ENCODE data around the gene PCDHGA11.
"Not testable (repeated sequence)": the region's sequence is repeated elsewhere in the genome, so short reads cannot be mapped to it uniquely, and the experiment has no call there.

PCDHGA11 gene

DNA sequence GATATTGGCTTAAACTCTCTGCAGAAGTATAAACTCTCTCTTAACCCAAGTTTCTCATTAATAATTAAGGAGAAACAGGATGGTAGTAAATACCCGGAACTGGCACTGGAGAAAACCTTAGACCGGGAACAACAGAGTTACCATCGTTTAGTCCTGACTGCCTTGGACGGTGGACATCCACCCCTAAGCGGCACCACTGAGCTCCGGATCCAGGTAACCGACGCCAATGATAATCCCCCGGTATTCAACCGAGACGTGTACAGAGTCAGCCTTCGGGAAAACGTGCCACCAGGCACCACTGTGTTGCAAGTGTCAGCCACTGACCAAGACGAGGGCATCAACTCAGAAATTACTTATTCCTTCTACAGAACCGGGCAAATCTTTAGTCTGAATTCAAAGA is 22.2 kb upstream of the PCDHGA11 start:
- DNase-seq (ENCODE audit: low spot score), result no peak

DNA sequence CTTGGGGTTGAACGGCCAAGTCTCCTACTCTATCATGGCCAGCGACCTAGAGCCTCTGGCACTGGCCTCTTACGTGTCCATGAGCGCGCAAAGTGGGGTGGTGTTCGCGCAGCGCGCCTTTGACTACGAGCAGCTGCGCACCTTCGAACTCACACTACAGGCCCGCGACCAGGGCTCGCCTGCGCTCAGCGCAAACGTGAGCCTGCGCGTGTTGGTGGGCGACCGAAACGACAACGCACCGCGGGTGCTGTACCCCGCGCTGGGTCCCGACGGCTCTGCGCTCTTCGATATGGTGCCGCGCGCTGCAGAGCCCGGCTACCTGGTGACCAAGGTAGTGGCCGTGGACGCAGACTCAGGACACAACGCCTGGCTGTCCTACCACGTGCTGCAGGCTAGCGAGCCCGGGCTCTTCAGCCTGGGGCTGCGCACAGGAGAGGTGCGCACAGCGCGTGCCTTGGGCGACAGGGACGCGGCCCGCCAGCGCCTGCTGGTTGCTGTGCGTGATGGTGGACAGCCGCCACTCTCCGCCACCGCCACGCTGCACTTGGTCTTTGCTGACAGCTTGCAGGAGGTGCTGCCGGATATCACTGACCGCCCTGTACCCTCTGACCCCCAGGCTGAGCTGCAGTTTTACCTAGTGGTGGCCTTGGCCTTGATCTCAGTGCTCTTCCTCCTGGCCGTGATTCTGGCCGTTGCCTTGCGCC is 21.1 kb upstream of the PCDHGA11 start:
- DNase-seq (ENCODE audit: low spot score), result no peak

DNA sequence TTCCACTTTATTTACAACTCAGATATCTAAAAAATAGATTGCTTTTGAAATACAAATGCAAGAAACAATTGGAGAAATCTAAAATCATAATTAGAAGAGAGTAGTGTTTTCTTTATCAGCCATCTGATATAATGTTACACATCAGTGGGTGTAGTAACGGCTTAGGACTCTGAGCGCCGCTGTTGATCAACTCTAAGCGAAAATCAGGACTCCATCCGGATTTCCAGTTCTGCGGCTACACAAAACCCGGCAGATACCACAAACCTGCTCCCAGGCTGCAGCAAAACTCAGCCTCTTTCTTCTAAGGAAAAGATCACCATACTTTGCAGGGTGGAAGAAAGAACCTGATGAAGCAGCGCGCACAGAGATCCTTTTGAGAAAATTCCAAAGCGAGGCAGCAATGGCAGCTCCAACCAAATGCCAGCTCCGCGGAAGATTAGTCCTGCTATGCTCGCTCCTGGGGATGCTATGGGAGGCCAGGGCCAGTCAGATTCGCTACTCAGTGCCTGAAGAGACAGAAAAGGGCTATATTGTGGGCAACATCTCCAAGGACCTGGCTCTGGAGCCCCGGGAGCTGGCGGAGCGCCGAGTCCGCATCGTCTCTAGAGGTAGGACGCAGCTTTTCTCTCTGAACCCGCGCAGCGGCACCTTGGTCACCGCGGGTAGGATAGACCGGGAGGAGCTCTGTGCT is 18.2 kb upstream of the PCDHGA11 start, which contains the start of gene PCDHGA9:
Gene PCDHGA9 (plus strand): TSS at position 226 of the 691 bp plus-strand sequence. CDS start 175 bp downstream, at position 401.
- DNase-seq (ENCODE audit: low spot score), result peak; percentile 70

DNA sequence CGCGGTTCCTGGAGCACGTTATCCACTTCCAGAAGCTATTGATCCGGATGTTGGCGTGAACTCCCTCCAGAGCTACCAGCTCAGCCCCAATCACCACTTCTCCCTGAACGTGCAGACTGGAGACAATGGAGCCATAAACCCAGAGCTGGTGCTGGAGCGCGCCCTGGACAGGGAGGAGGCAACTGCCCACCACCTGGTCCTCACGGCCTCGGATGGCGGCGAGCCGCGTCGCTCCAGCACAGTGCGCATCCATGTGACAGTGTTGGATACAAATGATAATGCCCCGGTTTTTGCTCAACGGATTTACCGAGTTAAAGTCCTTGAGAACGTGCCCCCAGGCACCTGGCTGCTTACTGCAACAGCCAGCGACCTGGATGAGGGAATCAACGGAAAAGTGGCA is 17.5 kb upstream of the PCDHGA11 start:
- DNase-seq (ENCODE audit: low spot score), result no peak

DNA sequence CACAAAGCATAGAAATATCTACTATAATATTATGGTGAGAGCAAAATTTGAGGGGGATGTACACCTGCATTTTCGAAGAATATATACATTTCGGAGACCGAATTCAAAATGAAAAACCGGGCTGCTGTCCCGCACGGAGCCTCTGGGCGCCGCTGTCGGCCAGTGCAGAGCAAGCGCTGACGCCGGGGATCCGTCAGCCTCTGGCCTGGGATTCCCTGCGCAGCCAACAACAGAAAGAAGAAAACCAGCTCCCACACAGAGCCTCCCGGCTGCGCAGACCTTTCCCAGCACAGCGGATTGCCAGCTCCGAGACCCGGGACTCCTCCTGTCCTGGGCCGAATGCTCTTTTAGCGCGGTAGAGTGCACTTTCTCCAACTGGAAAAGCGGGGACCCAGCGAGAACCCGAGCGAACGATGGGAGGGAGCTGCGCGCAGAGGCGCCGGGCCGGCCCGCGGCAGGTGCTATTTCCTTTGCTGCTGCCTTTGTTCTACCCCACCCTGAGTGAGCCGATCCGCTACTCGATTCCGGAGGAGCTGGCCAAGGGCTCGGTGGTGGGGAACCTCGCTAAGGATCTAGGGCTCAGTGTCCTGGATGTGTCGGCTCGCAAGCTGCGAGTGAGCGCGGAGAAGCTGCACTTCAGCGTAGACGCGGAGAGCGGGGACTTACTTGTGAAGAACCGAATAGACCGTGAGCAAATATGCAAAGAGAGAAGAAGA is 12.9 kb upstream of the PCDHGA11 start, which contains the start of gene PCDHGB6:
Gene PCDHGB6 (plus strand): TSS at position 232 of the 716 bp plus-strand sequence. CDS start 182 bp downstream, at position 414.
- DNase-seq (ENCODE audit: low spot score), result not testable (repeated sequence)

DNA sequence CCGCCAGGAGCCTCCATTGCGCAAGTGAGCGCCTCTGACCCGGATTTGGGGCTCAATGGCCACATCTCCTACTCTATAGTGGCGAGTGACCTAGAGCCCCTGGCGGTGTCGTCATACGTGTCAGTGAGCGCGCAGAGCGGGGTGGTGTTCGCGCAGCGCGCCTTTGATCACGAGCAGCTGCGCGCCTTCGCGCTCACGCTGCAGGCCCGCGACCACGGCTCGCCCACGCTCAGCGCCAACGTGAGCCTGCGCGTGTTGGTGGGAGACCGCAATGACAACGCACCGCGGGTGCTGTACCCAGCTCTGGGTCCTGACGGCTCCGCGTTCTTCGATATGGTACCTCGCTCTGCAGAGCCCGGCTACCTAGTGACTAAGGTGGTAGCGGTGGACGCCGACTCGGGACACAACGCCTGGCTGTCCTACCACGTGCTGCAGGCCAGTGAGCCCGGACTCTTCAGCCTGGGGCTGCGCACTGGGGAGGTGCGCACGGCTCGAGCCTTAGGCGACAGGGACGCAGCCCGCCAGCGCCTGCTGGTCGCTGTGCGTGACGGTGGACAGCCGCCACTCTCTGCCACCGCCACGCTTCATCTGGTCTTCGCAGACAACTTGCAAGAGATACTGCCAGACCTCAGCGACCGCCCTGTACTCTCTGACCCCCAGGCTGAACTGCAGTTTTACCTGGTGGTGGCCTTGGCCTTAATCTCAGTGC is 11.1 kb upstream of the PCDHGA11 start:
- no peak for DNase-seq (ENCODE audit: low spot score)

DNA sequence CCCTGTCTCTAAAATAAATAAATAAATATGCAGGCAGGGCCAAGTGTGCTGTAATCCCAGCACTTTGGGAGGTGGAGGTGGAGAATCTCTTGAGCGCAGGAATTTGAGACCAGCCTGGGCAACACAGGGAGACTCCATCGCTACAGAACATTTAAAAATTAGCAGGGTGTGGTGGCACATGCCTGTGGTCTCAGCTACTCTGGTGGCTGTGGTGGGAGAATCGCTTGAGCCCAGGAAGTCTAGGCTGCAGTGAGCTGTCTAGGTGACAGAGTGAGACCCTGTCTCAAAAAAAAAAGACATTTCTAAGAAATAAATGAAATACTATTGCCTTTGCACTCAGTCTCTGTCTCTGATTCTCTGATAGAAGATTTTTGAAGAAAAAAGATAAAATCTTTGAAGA is 9.3 kb upstream of the PCDHGA11 start:
- no peak for DNase-seq (ENCODE audit: low spot score)

DNA sequence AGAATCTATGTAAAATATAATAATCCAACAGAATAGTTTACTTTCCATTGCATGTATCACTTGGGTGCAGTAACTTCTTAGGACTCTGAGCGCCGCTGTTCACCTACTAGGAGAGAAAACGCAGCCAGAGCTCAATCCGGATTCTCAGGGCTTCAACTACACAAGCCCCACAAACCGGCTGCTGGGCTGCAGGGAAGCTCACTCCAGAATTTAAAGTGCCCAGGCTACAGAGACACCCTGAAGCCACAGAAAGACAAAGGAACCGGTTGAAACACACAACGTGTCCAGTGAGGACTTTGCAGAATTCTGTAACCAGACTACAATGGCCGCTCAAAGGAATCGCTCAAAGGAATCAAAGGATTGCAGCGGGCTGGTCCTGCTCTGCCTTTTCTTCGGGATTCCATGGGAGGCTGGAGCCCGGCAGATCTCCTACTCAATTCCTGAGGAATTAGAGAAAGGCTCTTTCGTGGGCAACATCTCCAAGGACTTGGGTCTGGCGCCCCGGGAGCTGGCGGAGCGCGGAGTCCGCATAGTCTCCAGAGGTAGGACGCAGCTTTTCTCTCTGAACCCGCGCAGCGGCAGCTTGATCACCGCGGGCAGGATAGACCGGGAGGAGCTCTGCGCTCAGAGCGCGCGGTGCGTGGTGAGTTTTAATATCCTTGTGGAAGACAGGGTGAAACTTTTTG is 7.9 kb upstream of the PCDHGA11 start, which contains the start of gene PCDHGA10:
Gene PCDHGA10 (plus strand): TSS at position 134 of the 686 bp plus-strand sequence. CDS start 189 bp downstream, at position 323.
- peak; percentile 81 for DNase-seq (ENCODE audit: low spot score)

DNA sequence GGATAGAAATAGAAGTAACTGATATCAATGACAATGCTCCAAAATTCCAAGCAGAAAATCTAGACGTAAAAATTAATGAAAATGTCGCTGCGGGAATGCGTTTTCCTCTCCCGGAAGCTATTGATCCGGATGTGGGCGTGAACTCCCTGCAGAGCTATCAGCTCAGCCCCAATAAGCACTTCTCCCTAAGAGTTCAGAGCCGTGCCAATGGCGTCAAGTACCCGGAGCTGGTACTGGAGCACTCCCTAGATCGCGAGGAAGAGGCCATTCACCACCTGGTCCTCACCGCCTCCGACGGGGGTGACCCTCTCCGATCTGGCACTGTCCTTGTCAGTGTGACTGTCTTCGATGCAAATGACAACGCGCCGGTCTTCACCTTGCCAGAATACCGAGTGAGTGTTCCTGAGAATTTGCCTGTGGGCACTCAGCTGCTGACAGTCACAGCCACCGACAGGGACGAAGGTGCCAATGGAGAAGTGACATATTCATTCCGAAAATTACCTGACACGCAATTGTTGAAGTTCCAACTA is 7.2 kb upstream of the PCDHGA11 start:
- no peak for DNase-seq (ENCODE audit: low spot score)

DNA sequence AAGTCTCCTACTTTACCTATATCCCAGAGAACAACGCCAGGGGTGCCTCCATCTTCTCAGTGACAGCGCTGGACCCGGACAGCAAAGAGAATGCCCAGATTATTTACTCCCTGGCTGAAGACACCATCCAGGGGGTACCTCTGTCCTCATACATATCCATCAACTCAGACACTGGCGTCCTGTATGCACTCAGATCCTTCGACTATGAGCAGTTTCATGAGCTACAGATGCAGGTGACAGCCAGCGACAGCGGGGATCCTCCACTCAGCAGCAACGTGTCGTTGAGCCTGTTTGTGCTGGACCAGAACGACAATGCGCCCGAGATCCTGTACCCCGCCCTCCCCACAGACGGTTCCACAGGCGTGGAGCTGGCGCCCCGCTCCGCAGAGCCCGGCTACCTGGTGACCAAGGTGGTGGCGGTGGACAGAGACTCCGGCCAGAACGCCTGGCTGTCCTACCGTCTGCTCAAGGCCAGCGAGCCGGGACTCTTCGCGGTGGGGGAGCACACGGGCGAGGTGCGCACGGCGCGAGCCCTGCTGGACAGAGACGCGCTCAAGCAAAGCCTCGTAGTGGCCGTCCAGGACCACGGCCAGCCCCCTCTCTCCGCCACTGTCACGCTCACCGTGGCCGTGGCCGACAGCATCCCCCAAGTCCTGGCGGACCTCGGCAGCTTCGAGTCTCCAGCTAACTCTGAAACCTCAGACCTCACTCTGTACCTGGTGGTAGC is 6.1 kb upstream of the PCDHGA11 start:
- not testable (repeated sequence) for DNase-seq (ENCODE audit: low spot score)

DNA sequence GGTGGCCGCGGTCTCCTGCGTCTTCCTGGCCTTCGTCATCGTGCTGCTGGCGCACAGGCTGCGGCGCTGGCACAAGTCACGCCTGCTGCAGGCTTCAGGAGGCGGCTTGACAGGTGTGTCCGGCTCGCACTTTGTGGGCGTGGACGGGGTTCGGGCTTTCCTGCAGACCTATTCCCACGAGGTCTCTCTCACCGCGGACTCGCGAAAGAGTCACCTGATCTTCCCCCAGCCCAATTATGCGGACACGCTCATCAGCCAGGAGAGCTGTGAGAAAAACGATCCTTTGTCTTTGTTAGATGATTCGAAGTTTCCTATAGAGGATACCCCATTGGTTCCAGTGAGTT is 5.6 kb upstream of the PCDHGA11 start:
- DNase-seq (ENCODE audit: low spot score), result not testable (repeated sequence)

DNA sequence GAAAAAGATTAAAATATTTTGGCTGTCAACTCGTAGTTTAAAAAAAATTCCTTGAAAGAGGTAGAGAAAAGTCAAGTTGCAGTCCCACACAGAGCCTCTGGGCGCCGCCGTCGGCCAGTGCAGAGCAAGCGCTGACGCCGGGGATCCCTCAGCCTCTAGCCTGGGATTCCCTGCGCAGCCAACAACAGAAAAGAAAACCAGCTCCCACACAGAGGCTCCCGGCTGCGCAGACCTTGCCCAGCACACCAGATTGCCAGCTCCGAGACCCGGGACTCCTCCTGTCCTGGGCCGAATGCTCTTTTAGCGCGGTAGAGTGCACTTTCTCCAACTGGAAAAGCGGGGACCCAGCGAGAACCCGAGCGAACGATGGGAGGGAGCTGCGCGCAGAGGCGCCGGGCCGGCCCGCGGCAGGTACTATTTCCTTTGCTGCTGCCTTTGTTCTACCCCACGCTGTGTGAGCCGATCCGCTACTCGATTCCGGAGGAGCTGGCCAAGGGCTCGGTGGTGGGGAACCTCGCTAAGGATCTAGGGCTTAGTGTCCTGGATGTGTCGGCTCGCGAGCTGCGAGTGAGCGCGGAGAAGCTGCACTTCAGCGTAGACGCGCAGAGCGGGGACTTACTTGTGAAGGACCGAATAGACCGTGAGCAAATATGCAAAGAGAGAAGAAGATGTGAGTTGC is 3.2 kb upstream of the PCDHGA11 start, which contains the start of gene PCDHGB7:
Gene PCDHGB7 (plus strand): TSS at position 184 of the 679 bp plus-strand sequence. CDS start 183 bp downstream, at position 367.
- peak; percentile 78 for DNase-seq (ENCODE audit: low spot score)

DNA sequence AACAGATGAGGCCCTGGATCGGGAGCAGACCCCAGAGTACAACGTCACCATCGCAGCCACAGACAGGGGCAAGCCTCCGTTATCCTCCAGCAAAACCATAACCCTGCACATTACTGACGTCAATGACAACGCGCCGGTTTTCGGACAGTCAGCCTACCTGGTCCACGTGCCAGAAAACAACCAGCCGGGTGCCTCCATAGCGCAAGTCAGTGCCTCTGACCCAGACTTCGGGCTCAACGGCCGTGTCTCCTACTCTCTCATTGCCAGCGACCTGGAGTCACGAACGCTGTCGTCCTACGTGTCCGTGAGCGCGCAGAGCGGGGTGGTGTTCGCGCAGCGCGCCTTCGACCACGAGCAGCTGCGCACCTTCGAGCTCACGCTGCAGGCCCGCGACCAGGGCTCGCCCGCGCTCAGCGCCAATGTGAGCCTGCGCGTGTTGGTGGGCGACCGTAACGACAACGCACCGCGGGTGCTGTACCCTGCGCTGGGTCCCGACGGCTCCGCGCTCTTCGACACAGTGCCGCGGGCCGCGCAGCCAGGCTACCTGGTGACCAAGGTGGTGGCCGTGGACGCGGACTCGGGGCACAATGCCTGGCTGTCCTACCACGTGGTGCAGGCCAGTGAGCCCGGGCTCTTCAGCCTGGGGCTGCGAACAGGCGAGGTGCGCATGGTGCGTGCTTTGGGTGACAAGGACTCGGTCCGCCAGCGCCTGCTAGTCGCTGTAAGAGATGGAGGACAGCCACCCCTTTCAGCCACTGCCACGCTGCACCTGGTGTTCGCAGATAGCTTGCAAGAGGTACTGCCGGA is 1.6 kb upstream of the PCDHGA11 start:
- DNase-seq (ENCODE audit: low spot score), result no peak

DNA sequence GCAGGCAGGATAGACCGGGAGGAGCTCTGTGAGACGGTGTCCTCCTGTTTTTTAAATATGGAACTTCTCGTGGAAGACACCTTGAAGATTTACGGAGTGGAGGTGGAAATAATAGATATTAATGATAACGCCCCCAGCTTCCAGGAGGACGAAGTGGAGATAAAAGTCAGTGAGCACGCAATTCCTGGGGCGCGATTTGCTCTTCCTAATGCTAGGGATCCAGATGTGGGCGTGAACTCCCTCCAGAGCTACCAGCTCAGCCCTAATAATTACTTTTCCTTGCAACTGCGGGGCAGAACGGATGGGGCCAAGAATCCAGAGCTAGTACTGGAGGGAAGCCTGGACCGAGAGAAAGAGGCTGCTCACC is 621 bp downstream of the PCDHGA11 start:
- DNase-seq (ENCODE audit: low spot score), result no peak

DNA sequence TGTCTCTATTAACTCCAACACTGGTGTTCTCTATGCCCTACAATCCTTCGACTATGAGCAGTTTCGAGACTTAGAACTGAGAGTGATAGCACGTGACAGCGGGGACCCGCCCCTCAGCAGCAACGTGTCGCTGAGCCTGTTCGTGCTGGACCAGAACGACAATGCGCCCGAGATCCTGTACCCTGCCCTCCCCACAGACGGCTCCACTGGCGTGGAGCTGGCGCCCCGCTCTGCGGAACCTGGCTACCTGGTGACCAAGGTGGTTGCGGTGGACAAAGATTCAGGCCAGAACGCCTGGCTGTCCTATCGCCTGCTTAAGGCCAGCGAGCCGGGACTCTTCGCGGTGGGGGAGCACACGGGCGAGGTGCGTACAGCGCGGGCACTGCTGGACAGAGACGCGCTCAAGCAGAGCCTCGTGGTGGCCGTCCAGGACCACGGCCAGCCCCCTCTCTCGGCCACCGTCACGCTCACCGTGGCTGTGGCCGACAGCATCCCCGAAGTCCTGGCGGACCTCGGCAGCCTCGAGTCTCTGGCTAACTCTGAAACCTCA is 2.0 kb downstream of the PCDHGA11 start:
- DNase-seq (ENCODE audit: low spot score), result no peak

DNA sequence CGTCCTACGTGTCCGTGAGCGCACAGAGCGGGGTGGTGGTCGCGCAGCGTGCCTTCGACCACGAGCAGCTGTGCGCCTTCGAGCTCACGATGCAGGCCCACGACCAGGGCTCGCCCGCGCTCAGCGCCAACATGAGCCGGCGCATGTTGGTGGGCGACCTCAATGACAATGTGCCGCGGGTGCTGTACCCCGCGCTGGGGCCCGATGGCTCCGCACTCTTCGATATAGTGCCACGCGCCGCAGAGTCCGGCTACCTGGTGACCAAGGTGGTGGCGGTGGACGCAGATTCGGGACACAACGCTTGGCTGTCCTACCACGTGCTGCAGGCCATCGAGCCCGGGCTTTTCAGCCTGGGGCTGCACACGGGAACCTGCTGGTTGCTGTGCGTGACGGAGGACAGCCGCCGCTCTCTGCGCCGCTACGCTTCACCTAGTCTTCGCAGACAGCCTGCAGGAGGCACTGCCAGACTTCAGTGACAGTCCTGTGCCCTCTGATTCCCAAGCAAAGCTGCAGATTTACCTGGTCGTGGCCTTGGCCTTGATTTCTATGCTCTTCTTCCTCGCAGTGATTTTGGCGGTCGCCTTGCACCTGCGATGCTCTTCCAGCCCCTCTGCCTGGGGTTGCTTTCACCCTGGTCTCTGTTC is 7.1 kb downstream of the PCDHGA11 start:
- DNase-seq (ENCODE audit: low spot score), result no peak

DNA sequence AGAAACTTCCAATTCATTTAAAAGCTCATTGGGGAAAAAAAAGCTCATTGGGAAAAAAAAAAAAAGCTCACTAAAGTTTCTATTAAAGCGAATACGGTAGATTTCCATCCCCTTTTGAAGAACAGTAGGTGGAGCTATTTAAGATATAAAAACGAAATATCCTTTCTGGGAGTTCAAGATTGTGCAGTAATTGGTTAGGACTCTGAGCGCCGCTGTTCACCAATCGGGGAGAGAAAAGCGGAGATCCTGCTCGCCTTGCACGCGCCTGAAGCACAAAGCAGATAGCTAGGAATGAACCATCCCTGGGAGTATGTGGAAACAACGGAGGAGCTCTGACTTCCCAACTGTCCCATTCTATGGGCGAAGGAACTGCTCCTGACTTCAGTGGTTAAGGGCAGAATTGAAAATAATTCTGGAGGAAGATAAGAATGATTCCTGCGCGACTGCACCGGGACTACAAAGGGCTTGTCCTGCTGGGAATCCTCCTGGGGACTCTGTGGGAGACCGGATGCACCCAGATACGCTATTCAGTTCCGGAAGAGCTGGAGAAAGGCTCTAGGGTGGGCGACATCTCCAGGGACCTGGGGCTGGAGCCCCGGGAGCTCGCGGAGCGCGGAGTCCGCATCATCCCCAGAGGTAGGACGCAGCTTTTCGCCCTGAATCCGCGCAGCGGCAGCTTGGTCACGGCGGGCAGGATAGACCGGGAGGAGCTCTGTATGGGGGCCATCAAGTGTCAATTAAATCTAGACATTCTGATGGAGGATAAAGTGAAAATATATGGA is 9.7 kb downstream of the PCDHGA11 start, which contains the start of gene PCDHGA12:
Gene PCDHGA12 (plus strand): TSS at position 176 of the 782 bp plus-strand sequence. CDS start 253 bp downstream, at position 429.
- DNase-seq (ENCODE audit: low spot score), result peak; percentile 79

Data from AG08396 (cell line).